GM19193 (cell line): ENCODE data around the gene CDK19.

Experiments used
- POLR2A ChIP-seq: IDR thresholded peaks from 4 replicates; pipeline ENCODE4 v1.6.1; 2011; ENCODE audit not compliant: insufficient read depth, insufficient read length; ENCODE audit errors: extremely low read depth

CDK19 gene

DNA sequence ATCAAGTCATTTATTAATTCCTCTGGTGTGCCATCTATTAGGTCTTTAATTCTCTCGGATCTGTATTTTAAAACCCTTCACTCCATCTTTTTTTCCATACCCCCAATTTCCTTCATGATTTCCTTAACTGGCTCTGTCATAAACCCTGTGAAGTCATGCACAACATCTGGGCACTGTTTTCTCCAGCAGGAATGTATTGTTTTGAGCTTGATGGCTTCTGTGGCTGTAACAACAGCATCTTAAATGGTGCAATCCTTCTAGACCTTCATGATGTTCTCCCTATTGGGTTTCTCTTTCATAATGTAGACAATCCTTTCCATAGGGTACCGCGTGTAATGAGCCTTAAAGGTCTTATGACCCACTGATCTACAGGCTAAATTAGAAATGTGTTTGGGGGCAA, 29.0 kb downstream of the CDK19 start:
- TF ChIP-seq POLR2A: no peak

DNA sequence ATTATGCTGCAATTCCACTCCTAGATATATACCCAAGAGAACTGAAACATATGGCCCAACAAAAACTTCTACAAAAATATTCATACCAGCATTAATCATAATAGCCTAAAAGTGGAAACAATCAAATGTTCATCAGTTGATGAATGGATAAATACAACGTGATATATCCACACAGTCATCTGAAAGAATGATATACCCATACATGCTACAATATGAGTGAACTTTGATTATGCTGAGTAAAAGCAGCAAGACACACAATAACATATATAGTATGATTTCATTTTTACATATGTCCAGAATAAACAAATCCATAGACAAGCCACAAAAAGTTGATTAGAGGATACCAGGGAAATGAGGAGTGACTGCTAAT, 30.7 kb downstream of the CDK19 start:
- no peak for TF ChIP-seq POLR2A

DNA sequence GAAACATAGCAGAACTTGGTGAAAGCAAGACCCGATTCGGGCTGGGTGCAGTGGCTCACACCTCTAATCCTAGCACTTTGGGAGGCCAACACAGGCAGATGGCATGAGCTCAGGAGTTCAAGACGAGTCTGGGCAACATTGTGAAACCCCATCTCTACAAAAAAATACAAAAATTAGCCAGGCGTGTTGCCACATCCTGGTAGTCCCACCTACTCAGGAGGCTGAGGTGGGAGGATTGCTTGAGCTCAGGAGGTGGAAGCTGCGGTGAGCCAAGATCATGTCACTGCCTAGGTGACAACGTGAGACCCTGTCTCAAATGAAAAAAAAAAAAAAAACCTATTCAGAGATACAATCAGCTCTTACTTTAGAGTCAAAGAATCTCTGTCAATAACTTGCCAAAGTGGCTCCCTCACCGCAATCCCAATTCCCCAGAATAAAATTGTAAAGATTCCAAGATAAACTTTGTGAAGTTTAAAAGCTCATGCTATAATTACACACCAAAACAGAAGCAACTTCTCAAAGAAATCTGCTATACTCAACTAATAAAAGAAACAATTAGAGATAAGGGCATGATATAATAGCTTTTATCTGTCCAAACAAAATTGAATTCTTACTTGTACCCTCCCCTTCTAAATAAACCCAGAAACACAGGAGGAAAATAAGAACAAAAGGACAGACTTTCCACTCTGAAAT, 33.6 kb downstream of the CDK19 start:
- no peak for TF ChIP-seq POLR2A

DNA sequence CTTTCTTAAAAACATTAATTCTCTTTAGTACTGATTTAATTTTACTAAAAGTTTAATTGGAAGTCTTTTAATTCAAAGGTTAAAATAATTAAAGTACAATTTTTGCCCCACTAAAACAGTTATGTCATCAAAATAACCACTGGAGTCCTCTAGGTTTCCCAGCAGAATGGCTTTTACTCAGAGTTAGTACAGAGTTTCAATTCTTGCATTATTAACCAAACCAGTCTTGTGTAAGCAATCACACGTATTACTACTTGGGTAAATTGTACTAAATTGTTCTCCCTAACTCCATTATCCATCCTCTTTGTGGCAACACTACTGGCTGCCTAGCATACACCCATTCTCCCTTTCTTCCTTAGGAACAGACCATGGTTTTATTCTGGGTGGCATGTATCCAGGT, 36.9 kb downstream of the CDK19 start:
- TF ChIP-seq POLR2A: no peak

DNA sequence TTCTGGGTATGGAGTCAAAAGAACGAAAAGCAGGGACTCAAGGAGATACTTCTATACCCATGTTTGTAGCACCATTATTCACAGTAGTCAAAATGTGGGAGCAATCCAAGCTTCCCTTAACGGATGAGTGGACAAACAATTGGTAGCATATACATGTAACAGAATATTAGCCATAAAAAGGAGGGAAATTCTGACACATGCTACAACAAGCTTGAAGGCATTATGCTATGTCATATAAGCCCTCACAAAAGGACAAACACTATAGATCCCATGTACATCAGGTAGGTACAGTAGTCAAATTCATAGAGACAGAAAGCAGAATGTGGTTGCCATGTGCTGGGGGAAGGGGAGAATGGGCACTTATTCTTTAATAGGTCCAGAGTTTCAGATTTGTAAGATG, 37.6 kb downstream of the CDK19 start:
- no peak for TF ChIP-seq POLR2A

DNA sequence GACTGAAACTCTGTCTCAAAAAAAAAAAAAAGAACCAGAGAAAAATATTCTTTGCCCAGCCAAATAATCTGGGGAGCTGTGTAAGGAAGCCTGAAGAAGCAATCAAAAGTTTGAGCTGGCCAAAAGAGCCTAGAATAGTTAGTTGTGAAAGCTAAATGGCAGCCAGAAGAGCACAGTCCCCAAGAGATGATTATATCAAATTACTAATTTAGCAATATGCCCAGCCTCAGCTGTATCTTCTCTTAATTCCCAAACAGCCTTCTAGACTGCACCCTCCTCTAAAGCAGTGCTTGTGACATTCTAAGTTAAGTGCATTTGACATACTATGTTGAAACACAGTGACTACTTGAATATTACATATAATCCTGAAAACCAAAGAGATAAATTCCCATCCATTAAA, 38.9 kb downstream of the CDK19 start:
- TF ChIP-seq POLR2A: no peak

DNA sequence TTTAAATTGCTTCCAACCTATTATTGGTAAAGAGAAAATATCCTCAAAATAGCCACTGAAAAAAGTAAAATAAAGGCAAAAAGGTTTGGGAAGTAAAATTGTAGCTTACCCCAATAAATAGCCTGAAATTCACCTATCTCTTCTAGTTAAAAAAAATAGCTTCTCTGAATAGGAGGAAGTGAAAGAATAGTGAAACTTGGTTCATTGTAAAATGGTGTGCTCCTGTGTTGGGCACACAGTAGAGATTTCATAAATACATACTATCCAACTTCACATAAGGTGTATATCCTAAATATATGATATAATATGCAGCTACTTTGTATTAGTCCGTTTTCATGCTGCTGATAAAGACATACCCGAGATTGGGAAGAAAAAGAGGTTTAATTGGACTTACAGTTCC, 45.3 kb downstream of the CDK19 start:
- TF ChIP-seq POLR2A: no peak

DNA sequence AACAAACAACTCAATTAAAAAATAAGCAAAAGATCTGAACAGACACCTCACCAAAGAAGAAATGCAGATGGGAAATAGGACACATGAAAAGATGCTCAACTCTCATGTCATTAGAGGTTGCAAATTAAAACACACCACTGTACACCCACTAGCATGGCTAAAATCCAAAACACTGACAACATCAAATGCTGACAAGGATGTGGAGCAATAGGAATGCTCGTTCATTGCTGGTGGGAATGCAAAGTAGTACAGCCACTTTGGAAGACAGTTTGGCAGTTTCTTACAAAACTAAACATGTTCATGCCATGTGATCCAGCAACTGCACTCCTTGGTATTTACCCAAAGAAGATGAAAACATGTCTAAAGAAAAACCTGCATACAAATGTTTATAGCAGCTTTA, 47.2 kb downstream of the CDK19 start:
- no peak for TF ChIP-seq POLR2A

DNA sequence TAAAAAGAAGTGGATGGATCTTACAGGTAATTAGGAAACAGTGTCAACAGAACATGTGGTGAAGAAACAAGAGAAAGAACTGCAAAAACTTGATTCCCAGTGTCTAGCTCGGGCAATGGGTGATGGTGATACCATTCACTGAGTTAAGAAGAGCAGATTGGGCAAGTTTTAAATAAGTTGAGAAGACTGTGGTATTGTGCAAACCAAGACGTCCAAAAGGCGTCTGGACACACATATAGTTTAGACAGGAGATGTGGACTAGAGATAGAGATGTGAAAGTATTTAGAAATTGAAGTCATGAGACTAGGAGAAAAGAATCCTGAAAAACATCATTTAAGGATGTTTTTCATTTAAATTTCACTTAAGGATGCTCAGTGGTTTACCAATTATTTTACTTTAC, 53.9 kb downstream of the CDK19 start:
- no peak for TF ChIP-seq POLR2A

DNA sequence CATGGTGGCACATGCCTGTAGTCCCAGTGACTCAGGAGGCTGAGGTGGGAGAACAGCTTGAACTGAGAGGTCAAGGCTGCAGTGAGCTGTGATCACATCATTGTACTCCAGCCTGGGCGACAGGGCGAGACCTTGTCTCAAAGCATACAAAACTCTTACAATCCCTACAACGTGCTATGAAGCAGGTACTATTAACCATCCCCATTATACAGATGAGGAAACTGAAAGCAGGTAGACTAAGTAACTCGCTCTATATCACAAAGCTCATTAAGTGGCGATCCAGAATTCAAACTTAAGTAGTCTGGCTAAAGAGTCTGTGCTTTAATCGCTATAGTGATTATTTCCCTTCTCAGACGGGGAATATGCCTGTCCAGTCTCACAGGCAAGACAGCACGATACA, 54.7 kb downstream of the CDK19 start:
- TF ChIP-seq POLR2A: no peak

DNA sequence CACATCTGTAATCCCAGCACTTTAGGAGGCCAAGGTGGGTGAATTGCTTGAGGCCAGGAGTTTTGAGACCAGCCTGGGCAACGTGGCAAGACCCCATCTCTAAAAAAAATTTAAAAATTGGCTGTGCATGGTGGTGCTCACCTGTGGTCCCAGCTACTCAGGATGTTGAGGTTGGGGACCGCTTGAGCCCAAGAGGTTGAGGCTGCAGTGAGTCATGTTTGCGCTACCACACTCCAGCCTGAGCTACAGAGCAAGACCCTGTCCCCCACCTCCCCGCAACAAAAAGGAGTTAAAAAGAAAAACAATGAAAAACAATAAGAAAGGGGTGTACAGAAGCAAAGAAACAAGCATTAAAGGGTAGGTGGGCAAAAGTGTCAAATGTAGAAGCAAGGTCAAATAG, 57.3 kb downstream of the CDK19 start:
- TF ChIP-seq POLR2A: no peak

DNA sequence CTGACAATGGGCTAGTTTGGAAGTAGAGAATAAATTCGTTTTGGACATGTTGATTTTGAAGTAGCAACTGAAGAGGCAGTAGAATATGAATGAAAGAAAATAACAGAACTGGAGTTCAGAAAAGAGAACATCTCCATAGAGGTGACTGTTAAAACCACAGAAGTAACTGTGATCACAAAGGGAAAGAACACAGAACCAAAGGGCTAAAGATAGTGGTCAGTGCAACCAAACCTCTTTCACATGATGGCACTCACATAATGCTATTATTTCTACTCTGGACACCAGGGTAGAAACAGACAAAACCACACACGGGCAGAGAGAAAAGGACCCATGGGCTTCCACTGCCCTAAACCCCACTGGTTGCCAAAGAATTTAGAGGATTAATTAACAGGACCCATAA, 58.5 kb downstream of the CDK19 start:
- no peak for TF ChIP-seq POLR2A

DNA sequence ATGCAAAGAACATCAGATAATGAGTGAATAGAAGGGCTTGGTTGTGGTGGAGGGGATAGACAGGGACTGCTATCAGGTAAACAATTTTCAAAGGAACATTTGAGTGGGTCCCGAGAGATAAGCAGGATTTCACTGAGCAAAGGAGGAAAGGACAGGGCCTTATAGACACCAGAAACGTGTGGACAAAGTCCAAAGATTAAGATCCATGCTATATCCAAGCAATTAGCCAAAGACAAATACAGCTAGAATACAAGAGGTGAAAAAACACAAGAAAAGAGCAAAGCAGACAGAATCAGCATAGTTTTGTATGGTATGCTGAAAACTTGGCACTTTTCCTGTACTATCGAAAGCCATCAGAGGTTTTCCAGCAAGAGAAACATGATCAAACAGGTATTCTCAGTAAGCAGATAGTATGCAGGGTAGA, 59.8 kb downstream of the CDK19 start:
- TF ChIP-seq POLR2A: no peak

DNA sequence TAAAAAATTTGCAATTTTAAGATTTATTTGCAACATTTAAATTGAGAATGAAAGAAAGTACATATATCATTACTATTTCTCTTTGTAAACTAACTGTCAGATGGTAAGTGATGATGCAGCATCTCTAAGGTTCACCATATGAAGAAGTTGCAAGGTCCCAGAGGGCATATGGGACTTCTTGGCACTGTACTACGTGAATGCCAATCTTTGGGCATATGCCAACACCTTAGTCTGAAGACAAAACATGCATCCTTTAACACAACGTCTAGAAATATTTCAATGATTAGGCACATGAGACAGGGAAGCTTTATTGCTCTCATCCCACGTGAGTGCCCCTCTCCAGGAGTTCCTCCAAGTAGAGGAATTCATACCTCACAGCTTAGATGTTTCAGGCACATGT, 66.8 kb downstream of the CDK19 start:
- TF ChIP-seq POLR2A: no peak

DNA sequence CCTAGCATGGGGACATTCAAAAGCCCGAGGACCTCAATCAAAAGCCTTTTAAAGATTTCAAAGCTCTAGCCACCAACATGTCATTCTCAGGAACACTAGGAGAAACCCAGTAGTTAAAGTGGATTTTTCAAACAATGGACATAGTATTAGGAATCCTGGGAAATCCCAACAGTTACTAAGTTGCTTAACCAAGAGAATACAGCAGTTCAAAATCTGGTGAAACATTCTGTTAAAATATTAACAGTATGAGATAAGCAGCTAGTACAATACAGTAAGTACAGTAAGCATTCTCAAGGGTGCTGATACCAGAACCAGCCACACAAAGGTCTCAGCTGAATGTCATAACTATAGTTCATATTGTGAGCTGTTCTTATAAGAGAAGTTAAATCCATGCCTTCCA, 68.6 kb downstream of the CDK19 start:
- no peak for TF ChIP-seq POLR2A

DNA sequence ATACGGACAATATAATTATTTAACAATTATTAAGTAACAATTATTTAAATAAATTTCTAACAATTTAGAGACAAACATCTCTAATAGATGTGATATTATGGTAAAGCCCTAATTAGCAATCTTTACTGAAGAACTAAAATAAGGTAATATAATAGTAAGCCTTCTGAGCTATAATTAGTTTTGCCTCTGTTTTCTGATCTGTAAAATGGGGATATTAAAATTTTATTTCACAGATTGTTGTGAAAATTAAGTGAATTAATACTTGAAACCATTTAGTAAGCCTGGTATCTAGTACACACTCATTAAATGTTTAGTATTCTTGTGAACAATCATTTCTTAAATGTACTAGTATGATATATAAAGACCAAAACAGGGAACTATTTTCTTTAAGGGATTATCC, 70.3 kb downstream of the CDK19 start:
- TF ChIP-seq POLR2A: no peak

DNA sequence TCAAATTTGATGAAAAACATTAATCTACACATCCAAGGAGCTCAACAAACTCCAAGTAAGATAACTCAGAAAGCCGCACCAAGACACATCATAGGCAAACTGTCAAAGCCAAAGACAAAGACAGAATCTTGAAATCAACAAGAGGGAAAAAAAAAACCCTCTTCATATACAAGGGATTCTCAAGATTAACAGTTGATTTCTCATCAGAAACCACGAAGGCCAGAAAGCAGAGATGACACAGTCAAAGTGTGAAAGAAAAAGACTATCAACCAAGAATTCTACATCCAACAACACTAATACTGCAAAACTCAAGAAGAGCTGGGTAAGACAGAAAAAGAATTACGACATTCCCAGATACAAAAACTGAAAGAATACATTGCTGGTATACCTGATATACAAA, 73.8 kb downstream of the CDK19 start:
- TF ChIP-seq POLR2A: no peak
